HG03457 (cell line): ENCODE data around the gene GSTP1.

Source experiments
- ATAC-seq: cut with Tn5 transposase; IDR thresholded peaks from one replicate; pipeline ENCODE4 v1.9.1; 2021; ENCODE audit warnings: moderate number of reproducible peaks; ENCODE audit not compliant: unreplicated experiment

GSTP1 gene

DNA sequence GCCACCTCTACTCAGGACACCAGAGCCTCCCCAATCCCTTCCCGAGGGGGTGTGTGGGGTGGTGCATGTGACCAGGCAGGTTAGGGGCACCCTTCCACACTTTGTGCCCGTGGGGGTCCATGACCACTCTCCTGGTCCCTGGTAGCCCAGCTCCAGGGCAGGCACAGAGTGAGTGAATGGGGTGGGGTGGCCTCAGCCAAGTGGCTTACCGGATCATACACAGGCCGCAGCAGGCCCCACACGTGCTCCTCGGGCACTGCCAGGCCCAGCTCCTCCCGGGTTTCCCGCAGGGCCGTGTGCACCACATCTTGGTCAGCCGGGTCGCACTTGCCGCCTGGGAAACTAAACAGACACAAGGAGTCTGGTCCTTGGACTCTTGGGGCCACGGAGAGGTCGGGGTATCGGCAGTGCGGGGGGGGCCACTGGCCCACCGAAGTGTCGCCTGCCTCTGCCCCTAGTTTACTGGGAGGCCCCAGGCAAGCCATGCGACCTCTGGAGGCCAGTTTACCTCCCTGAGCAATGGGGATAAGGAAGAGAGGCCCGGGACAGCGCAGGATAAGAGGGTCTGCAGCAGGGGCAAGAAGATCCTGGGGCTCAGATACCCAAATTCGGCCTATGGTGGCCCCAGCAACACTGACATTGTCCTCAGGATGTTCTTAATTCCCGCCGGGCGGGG lies 45.2 kb downstream of the GSTP1 start:
- no peak for ATAC-seq

DNA sequence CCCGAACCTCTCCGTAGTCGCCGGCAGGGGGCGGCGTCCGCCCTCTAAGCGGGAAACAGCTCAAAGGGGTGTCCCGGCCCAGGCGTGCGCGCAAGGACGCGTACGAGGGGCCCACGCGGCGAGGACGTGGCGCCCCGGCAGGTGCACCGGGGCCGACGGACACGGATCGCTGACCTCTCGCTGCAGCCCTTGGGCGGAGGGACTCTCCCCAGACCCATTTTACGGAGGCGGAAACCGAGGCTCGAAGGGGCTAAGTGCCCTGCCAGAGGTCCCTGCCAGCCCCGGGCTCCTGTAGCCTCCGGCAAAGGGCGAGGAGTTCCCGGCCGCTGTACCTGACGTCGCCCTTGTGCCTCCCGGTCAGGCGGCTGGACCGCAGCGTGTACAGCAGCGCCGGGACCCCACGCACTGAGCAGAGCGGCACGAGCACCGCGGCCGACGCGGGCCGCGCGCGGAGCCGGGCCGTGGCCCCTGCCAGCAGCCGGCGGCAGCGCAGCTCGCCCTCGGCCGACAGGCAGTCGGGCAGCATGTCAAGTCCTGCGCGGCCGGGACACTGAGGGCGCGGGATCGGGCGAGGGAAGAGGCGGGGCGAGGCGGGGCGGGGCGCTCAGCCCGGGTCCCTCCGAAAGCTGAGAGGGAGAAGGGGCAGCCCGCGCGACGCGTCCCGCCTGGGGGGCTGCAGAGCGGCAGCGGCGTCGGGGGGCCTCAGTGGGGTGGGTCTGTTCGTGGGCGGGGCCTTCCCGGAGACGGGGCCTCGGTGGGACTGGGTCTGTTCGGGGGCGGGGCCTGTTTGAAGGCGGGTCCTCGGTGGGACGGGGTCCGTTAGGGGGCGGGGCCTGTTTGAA lies 46.0 kb downstream of the GSTP1 start, which contains the start of gene NUDT8:
Gene NUDT8 (minus strand): TSS at position 552 of the 842 bp plus-strand sequence. CDS start 26 bp downstream, at position 526.
- ATAC-seq: peak; percentile 43

DNA sequence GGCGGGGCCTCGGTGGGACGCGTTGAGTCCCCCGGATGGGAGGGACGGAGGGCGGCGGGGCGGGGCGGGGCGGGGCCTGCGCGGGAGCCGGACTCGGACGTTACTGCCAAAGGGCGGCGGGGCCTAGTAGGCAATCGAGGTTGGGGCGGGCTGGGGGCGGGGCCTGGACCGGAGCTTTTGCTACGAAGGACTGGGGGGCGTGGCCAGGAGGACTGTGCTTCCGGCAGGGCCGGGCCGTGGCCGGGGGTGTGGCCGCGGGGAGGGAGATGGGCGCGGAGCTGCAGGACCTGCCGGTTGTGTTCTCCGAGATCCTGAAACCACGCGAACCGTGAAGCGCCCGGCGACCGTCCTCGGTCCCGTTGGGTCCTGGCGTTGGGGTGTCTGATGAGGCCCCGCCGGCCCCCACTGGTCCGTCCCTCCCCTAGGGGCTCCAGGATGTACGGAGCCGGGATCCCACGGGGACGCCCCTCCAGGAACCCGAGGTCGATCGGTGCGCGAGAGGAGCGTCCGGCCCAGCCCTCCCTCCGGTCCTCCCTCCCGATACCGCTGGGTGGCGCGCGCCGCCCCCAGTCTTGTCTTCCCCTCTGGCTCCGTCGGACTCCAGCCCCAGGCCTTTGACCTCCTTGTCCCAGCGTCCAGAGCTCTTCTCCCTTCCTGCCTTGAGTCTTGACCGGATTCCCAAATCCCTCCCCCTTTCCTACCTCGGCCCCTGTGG lies 46.8 kb downstream of the GSTP1 start:
- ATAC-seq: peak; percentile 33

DNA sequence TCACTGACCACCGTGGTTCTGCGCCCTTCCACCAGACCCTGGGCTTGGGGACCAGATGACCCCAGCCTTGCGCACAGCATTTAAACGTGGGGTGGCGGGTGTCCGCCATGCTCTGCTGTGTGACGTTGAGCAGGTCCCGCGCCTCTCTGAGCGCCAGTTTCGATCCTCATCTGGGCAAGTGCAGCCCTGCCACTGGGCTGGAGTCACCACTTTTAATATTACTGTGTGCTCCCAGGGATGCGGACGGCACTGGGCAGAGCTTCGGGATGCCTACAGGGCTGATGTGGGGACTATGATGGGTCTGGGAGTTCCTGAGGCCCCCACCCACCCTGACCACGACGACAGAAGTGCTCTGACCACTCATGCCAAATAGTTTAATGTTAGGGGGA lies 47.3 kb downstream of the GSTP1 start:
- no peak for ATAC-seq

DNA sequence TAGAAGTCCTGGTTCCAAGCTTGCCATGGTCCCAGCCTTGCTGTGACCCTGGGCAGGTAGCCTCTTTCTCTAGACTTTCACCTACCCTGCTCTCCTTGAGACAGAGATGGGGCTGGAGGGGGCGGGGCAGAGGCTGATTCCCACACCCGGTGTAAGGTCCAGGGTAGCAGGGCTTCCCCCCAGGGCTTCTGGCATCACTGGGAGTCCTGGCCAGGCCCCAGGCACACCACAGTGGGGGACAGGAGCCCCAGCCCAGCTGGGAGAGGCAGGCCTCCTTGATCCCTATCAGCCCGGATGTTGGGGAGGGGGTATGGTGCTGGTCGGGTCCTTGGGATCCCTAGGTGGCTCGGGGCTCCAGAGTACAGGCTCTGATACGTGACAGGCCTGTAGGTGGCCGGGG lies 47.8 kb downstream of the GSTP1 start:
- ATAC-seq: no peak

DNA sequence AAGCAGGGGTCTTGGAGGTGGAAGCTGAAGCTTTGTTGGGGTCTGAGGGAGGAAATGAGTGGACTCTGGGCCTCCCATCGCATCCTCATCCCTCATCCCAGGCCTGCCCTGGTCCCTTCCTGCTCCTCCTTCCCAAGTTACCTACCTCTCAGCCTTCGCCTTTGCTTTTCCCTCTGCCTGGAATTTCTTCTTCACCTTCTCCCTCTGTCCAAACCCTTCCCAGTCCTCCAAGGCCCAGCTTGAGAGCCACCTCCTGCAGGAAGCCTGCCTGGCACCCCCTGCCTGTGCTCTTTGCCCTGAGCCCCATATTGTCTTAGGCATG lies 48.2 kb downstream of the GSTP1 start:
- no peak for ATAC-seq

DNA sequence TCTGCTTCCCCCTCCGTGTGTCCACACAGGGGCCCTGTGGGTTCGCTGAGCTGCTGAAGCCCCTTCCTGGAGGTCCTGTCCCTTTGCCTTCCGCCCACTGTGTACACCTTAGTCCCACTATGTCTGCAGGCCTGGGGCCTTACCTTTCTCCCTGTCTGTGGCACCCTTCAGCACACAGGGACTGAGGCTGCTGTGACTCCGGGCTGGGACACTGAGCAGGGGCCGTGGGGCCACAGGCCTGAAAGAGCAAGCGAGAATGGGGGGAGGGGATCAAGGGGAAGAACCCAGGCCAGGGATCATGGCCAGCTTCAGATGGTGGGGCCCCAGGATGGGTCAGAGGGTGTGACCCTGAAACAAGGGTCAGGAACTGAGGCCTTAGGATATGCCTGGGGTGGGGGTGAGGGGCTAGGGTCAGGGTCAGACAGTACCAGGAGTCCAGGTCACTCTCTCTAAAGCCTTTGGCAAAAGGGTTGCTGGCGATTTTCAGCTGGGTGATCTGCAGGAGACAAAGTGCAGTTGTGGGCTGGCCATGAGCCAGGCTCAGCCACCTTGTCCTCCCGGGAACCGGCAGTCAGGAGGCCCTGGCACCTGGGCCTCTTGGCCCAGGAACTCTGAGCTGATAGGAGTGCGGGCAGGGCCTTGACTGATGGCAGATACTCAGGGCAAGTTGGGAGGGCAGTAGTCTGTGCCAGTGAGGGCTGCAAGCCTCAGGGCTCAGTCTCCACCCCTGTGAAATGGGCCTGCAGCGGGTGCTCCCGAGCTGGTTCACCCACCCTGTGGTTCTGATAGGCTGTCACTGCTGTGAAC lies 48.8 kb downstream of the GSTP1 start:
- no peak for ATAC-seq

DNA sequence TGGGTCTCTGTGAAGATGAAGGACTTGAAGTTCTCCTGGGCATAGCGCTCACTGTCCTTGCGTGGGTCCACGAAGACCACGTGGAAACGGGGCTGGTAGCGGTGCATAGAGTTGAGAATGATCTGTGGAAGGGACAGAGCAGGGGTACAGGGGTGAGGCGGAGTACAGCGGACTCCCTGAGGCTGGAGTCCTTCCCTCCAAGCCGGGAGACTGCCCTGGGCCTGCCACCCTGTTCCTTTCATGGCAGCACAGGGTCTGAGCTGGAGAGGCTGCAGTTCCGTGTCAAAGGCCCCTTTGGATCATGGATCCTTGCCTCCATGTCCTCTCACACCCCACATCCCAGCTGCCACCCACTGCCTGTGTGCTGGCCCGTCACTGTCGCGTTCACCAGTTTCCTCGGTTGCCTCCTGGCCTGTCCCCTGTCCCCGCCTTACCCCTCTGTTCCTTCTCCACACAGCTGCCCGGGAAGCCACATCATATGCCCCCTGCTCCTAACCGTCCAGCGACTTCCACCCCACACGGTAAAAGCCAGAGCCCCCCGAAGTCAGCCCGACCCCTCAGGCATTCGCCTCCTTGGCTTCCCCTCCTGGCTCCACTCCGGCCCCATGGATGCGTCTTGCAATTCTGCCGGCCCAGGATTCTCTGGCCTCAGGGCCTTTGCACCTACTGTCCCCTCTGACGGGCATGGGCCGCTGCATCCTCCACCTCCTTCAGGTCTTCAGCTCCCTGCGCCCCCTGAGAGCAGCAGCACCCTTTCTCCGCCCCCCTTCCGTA lies 49.6 kb downstream of the GSTP1 start:
- no peak for ATAC-seq

DNA sequence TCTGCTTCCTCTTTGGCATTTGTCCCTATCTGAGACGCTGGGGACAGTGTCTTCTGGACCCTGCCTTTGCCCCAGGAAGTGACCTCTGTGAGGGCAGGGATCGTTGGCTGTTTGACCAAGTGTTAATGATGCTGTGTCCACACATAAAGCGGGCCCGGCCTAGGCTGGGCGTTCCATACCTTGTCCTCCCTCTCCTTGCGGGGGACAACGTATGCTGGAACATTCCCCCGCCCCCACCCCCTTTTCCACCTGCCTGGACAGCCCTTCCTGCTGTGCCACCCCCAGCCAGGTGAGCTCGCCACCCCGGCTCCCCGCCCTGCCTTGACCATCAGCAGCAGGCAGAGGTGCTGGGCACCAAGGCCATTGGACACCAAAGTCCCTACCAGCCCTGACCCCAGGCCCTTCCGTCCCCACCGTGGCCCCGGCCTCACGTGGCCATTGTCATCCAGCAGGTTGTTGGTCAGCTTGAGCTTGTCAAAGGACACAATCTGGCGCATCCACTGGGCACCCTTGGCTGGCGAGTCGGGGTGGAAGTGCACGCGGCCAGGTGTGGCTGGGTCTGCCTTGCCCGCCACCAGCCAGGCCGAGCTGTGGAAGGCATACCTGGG lies 50.2 kb downstream of the GSTP1 start:
- ATAC-seq: no peak

DNA sequence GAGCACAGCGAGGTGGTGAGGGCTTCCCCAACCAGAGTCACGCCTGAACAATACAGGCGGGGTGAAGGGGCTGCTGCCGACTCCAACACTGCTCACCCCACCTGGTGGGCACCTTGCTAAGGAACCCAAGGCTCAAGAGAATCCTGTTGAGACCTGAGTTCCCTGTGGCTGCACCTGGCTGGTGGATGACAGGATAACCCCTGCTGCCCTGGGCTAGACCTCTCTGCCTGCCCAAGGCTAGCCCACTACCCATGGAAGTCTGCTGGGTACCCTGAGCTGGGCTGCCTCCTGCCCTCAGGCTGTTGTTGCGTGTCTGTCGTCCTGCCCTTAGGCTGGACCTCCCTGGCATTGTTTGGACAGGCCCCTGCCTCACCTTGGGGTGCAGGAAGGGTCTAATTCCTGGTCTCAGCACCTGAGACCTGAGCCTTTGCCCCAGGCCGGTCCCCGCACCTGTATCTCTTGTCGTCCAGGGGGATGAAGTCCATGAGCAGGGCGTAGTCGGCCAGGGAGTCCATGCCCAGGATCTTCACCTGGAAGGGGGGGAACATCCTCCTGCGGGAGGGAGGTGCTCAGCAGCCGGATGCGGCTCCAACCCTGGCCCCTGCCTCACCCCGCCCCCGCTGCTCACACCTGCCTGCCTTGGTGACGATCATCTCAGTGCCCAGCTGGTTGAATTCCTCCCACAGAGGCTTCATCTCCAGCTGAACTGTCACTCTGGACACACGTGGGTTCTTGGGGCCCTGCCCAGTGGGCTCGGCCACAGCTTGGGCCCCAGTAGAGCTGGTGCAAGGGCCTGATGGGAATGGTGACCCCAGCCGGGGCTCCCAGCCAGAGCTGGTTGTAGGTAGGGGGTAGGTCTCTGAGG lies 51.0 kb downstream of the GSTP1 start:
- no peak for ATAC-seq

DNA sequence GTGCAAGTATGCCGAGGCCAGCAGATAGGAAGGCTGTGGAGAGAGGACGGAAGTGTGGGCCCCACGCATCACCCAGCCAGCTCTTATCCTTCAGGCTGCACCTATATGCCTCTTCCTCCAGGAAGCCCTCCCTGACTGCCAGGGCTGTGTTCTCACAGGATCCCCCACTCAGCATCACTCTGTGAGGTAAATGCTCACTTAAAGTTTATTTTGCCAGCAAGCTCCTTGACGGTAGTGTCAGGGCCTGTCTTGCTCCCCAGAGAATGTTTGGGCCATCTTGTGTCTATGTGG lies 51.6 kb downstream of the GSTP1 start:
- ATAC-seq: no peak
